ENCODE data around the gene CCSER1.

- TF ChIP-seq CTCF (IDR thresholded peaks at IDR 0.05) (no peak), EP300 (IDR thresholded peaks at IDR 0.05) (no peak), POLR2AphosphoS5 (IDR thresholded peaks at IDR 0.05) (no peak), POLR2A (IDR thresholded peaks at IDR 0.05; ENCODE audit: low read depth) (no peak)
Measured at GRCh38 chr4:91284480-91284879, 1157.3 kb downstream of the CCSER1 start.

All from esophagus muscularis mucosa (tissue), 4 donors.